Embryonic facial prominence (tissue), 1 donor: ENCODE results near the gene SCN1B.
"Not testable (repeated sequence)": the region's sequence is repeated elsewhere in the genome, so short reads cannot be mapped to it uniquely, and the experiment has no call there.

Source experiments
- DNase-seq: peaks from one replicate; pipeline ENCODE4 v3.0.0-alpha.2; 2016; ENCODE audit errors: extremely low spot score

The SCN1B gene

DNA sequence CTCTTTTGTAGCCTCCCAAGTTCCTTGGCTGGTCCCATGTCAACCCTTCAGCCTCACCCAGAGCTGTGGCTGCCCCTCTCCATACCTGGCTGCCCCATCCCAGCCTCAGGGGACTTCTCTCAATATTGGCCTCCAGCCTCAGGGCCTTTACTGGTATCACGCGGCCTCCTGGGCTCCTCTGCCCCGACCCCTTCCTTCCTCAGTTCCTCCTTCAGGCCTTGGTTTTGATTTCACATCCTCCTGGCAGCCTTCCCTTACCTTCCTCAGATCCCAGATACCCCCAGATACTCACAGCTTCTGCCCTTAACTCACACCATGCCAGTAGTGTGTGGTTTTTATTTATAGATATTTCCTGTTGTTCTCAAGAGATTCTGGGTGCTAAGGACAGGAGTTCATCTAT lies 12.8 kb upstream of the SCN1B start:
- DNase-seq: no peak

DNA sequence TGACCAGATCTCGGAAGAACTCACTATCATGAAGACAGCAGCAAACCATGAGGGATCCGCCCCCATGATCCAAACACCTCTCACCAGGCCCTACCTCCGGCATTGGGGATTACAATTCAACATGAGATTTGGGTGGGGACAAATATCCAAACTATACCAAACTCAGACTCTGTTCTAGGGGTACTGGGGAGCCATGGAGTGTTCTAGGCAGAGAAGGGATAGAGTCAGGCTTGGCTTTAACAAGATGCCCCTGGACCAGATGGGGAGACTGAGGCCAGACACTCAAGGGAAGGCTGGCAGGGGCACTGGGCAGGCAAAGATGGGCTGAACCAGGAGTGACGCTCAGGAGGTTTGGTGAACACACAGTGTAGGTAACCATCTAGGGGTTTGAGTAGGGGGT lies 11.9 kb upstream of the SCN1B start:
- no peak for DNase-seq

GRCh38 chr19:35019144-35019543 lies 11.1 kb upstream of the SCN1B start:
- no peak for DNase-seq

GRCh38 chr19:35021016-35021415 lies 9.3 kb upstream of the SCN1B start:
- no peak for DNase-seq

DNA sequence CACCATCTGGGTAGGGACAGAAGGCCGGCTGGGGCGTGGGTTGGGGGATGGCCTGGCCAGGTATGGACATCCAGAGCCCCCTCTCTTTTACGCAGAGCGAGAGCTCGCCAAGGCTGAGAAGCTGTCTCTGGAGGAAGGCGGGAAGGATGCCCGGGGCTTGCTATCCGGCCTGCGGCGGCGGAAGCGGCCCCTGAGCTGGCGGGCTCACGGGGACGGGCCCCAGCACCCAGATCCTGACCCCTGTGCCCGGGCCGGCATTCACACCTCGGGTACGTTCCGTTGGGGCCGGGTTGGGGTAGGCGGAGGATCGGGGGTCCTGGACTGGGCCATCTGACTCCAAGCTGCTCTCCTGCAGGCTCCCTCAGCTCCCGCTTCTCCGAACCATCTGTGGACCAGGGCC lies 8.7 kb upstream of the SCN1B start:
- no peak for DNase-seq

- DNase-seq: no peak
These were observed 7.8 kb upstream of the SCN1B start for GRCh38 chr19:35022460-35022859.

DNA sequence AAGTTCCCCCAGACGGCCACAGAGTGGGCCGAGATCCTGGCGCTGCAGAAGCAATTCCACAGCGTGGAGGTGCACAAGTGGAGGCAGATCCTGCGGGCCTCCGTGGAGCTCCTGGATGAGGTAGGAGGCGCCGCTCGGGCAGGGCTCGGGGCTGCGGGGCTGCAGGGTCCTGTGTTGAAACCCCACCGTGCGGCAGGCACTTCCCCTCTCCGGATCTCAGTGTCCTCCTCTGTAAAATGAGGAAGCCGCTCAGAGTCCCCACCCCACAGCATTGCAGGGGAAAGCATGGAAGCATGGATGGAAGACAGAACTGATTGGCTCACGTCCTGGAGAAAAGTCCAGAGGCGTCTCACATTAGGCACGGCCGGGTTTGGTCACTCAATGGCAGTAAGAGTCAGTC lies 6.8 kb upstream of the SCN1B start:
- no peak for DNase-seq

DNA sequence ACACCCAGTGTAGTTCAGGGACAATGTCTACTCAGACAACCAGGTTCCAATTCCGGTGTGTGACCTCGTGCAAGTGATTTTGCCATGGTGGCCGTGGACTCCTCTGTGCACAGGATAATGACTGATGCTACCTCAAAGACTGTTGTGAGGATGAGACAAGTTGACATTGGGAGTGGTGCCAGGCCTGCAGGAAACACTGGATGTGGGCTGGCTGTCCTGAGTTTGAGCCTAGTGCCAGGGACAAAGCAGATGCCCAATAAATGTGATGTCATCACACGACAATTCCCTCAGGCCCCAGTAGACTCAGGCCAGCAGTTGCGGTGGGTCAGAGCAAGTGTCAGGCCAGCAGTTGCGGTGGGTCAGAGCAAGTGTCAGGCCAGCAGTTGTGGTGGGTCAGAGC lies 6.2 kb upstream of the SCN1B start:
- DNase-seq: no peak

DNA sequence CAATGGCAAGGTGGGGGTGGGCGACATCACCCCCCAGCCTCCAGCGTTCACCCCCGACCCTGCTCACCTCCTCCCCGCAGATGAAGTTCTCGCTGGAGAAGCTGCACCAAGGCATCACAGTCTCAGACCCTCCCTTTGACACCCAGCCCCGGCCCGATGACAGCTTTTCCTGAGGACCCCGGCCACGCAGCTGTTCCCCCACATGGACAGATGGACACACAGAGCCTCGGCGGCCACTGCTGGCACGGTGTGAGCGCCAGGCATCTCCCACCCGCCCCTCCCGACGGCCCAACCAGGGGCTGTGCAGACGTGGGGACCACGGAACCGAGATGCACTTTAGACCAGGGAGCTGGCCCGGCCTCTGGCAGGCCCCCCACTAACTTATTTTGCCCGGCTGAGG lies 4.3 kb upstream of the SCN1B start:
- DNase-seq: no peak

GRCh38 chr19:35026418-35026817 lies 3.9 kb upstream of the SCN1B start:
- no peak for DNase-seq

DNA sequence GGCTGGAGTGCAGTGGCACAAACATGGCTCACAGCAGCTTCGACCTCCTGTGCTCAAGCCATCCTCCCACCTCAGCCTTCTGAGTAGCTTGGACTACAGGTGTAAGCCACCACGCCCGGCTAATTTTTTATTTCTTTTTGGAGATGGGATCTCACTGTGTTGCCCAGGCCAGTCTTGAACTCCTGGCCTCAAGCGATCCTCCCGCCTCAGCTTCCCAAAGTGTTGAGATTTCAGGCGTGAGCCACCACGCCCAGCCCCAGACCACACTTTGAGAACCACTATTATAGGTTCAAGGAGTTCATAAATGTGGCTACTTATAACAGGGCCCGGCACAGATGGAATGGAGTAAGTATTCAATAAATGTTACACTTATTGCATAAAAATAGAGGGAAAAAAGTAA lies 3.3 kb upstream of the SCN1B start:
- DNase-seq: no peak

- DNase-seq: no peak
These were observed 2.2 kb upstream of the SCN1B start for GRCh38 chr19:35027851-35028599.

GRCh38 chr19:35028600-35028885 lies 1.7 kb upstream of the SCN1B start:
- DNase-seq: not testable (repeated sequence)

- DNase-seq: not testable (repeated sequence)
These were observed 964 bp upstream of the SCN1B start for GRCh38 chr19:35029275-35029736.

DNA sequence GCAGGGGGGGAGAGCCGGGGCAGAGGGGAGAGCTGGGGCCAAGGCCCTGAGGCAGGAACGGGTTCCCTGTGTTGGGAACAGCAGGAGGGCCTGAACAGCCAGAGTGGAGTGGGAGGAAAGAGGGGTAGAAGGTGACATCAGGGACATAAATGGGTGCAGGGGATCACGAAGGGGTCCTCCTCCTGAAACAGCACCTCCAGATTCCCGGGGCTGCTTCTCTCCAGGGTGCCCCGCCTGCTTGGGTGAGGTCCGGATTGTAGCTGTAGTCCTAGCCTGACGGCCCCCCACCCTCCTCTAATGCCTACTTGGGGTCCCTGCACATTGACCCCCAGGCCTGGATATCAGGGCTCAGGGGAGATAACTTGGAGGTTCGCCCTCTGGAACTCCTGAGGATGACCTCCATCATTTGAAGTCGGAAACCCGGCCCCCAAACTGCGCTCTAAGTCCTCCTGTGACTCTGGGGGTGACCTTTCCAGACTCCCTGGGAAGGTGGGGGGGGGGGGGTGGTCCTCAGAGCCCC lies 473 bp upstream of the SCN1B start:
- no peak for DNase-seq

- no peak for DNase-seq
These were observed 1.0 kb downstream of the SCN1B start for GRCh38 chr19:35031072-35031881.

GRCh38 chr19:35032356-35032865 lies 2.1 kb downstream of the SCN1B start:
- no peak for DNase-seq

DNA sequence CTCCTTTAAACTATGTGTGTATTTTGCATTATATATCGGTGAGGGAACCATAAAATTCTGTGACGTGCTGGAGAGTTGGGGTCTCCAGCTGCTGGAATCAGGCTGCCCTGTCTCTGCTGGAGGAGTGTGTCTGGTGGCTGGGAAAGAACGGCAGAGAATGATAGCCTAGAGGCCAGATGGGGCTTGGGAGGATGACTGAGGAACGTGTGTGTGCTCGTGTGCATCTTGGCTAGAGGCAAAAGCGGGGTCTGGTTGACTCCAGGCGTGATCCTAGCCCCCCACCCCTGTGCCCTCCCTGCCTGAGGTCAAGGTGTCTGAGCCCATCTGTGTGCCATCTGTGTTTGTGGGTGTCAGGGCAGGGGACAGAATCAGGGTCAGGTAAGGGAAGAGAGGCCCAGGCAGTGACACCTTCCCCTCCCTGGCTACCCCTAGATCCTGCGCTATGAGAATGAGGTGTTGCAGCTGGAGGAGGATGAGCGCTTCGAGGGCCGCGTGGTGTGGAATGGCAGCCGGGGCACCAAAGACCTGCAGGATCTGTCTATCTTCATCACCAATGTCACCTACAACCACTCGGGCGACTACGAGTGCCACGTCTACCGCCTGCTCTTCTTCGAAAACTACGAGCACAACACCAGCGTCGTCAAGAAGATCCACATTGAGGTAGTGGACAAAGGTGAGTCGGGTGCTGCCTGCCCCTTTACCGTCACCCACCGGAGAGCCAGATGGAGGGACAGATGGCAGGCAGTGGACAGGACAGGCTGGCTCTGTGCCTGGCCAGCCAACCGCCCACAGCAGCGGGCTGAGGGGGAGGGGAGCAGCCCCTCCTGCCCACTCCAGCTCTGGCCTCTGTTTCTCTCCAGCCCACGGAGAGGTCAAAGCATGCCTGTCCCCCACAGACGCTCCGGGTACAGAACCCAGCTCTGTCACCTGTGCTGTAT lies 3.1 kb downstream of the SCN1B start:
- no peak for DNase-seq

- no peak for DNase-seq
These were observed 3.8 kb downstream of the SCN1B start for GRCh38 chr19:35034005-35034502.

GRCh38 chr19:35034588-35035382 lies 4.5 kb downstream of the SCN1B start:
- DNase-seq: no peak
